ENCODE data around the gene KLF3. TPM values are rescaled to one million over a fixed set of nuclear protein-coding genes. Genes with fewer than 3 reads are reported as not detected.

KLF3 gene
- total and polyA plus RNA-seq, 9 of the 15 experiments (the other 6 are each of a cell fraction or from before 2014, with no cell fraction given): 9.9 to 47.2 (median 18.1) TPM

DNA sequence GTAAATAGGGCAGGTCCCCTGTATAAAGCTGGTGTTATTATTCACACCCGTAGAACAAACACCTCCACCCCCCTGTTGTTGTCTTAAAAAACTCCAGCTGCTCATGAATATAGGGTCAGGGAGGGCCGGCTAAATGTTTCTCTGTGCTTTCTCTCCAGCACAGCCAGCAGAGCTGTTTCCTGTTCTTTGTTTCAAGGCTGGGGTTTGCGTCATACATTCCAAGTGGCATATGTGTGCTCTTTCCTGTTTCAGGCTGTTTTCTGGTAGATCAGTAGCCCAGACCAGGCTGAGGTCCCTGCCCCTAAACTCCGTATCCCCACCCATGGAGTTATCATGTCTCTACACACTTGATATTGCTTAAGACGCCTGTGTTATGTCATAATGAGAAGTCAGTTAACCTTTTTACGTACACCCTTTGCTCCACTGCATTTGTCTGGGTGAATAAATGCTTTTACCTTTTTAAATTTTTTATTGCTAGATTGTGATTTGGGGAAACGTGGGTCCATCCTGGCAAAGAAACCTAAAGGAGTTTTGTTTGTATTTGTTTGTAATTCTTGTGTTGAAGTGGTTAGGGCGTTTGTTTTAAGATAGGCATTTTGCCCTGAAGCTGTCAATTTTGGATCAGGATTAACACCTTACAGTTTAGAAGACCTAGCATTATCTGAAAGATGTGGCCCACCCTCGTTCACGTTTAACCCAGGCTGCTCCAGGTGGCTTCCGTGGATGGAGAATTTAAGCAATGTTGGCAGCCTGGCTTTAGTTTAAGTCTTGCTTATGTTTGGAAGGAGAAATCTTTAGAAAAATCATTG, 3.3 kb downstream of the KLF3 start (continued):
- TF ChIP-seq, protein P1, sequence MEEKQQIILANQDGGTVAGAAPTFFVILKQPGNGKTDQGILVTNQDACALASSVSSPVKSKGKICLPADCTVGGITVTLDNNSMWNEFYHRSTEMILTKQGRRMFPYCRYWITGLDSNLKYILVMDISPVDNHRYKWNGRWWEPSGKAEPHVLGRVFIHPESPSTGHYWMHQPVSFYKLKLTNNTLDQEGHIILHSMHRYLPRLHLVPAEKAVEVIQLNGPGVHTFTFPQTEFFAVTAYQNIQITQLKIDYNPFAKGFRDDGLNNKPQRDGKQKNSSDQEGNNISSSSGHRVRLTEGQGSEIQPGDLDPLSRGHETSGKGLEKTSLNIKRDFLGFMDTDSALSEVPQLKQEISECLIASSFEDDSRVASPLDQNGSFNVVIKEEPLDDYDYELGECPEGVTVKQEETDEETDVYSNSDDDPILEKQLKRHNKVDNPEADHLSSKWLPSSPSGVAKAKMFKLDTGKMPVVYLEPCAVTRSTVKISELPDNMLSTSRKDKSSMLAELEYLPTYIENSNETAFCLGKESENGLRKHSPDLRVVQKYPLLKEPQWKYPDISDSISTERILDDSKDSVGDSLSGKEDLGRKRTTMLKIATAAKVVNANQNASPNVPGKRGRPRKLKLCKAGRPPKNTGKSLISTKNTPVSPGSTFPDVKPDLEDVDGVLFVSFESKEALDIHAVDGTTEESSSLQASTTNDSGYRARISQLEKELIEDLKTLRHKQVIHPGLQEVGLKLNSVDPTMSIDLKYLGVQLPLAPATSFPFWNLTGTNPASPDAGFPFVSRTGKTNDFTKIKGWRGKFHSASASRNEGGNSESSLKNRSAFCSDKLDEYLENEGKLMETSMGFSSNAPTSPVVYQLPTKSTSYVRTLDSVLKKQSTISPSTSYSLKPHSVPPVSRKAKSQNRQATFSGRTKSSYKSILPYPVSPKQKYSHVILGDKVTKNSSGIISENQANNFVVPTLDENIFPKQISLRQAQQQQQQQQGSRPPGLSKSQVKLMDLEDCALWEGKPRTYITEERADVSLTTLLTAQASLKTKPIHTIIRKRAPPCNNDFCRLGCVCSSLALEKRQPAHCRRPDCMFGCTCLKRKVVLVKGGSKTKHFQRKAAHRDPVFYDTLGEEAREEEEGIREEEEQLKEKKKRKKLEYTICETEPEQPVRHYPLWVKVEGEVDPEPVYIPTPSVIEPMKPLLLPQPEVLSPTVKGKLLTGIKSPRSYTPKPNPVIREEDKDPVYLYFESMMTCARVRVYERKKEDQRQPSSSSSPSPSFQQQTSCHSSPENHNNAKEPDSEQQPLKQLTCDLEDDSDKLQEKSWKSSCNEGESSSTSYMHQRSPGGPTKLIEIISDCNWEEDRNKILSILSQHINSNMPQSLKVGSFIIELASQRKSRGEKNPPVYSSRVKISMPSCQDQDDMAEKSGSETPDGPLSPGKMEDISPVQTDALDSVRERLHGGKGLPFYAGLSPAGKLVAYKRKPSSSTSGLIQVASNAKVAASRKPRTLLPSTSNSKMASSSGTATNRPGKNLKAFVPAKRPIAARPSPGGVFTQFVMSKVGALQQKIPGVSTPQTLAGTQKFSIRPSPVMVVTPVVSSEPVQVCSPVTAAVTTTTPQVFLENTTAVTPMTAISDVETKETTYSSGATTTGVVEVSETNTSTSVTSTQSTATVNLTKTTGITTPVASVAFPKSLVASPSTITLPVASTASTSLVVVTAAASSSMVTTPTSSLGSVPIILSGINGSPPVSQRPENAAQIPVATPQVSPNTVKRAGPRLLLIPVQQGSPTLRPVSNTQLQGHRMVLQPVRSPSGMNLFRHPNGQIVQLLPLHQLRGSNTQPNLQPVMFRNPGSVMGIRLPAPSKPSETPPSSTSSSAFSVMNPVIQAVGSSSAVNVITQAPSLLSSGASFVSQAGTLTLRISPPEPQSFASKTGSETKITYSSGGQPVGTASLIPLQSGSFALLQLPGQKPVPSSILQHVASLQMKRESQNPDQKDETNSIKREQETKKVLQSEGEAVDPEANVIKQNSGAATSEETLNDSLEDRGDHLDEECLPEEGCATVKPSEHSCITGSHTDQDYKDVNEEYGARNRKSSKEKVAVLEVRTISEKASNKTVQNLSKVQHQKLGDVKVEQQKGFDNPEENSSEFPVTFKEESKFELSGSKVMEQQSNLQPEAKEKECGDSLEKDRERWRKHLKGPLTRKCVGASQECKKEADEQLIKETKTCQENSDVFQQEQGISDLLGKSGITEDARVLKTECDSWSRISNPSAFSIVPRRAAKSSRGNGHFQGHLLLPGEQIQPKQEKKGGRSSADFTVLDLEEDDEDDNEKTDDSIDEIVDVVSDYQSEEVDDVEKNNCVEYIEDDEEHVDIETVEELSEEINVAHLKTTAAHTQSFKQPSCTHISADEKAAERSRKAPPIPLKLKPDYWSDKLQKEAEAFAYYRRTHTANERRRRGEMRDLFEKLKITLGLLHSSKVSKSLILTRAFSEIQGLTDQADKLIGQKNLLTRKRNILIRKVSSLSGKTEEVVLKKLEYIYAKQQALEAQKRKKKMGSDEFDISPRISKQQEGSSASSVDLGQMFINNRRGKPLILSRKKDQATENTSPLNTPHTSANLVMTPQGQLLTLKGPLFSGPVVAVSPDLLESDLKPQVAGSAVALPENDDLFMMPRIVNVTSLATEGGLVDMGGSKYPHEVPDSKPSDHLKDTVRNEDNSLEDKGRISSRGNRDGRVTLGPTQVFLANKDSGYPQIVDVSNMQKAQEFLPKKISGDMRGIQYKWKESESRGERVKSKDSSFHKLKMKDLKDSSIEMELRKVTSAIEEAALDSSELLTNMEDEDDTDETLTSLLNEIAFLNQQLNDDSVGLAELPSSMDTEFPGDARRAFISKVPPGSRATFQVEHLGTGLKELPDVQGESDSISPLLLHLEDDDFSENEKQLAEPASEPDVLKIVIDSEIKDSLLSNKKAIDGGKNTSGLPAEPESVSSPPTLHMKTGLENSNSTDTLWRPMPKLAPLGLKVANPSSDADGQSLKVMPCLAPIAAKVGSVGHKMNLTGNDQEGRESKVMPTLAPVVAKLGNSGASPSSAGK (IDR thresholded peaks at IDR 0.05): 0 out of 2 replicates have a peak, but pooled peaks have one; percentile 11
- TF ChIP-seq, protein P2, sequence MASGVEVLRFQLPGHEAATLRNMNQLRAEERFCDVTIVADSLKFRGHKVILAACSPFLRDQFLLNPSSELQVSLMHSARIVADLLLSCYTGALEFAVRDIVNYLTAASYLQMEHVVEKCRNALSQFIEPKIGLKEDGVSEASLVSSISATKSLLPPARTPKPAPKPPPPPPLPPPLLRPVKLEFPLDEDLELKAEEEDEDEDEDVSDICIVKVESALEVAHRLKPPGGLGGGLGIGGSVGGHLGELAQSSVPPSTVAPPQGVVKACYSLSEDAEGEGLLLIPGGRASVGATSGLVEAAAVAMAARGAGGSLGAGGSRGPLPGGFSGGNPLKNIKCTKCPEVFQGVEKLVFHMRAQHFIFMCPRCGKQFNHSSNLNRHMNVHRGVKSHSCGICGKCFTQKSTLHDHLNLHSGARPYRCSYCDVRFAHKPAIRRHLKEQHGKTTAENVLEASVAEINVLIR (CRISPR knock-in tag; IDR thresholded peaks at IDR 0.05): peak; percentile 77
- TF ChIP-seq, protein P3, sequence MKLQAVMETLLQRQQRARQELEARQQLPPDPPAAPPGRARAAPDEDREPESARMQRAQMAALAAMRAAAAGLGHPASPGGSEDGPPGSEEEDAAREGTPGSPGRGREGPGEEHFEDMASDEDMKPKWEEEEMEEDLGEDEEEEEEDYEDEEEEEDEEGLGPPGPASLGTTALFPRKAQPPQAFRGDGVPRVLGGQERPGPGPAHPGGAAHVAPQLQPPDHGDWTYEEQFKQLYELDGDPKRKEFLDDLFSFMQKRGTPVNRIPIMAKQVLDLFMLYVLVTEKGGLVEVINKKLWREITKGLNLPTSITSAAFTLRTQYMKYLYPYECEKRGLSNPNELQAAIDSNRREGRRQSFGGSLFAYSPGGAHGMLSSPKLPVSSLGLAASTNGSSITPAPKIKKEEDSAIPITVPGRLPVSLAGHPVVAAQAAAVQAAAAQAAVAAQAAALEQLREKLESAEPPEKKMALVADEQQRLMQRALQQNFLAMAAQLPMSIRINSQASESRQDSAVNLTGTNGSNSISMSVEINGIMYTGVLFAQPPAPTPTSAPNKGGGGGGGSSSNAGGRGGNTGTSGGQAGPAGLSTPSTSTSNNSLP (IDR thresholded peaks at IDR 0.05; ENCODE audit: borderline replicate concordance, low read depth, low read length): peak; percentile 73; the same call in 1 of the 2 replicates
- TF ChIP-seq FIP1L1 (IDR thresholded peaks at IDR 0.05; ENCODE audit: low read depth, low read length, poor library complexity, severe bottlenecking) (no peak), KAT7 (CRISPR knock-in tag; IDR thresholded peaks at IDR 0.05; ENCODE audit: borderline replicate concordance) (no peak; the same call in 1 of the 2 replicates), RBM39 (optimal IDR thresholded peaks at IDR 0.05; ENCODE audit: low read depth, low read length) (peak; percentile 50), MED1 (CRISPR knock-in tag; IDR thresholded peaks at IDR 0.05; ENCODE audit: borderline replicate concordance) (no peak), SNIP1 (IDR thresholded peaks at IDR 0.05; ENCODE audit: low read depth) (no peak), CEBPB (tag; IDR thresholded peaks at IDR 0.05) (peak; percentile 100), RBM34 (IDR thresholded peaks at IDR 0.05; ENCODE audit: borderline replicate concordance, insufficient read depth, low read length) (no peak), ZEB2 (IDR thresholded peaks at IDR 0.05) (peak; percentile 77)

All from K562 (cell line).